GM12865 (cell line): ENCODE data around the gene SNAP25.

Experiments
- DNase-seq: peaks from one replicate; pipeline ENCODE4 v3.0.0; 2010; ENCODE audit warnings: low read depth
- H3K4me3 ChIP-seq: 2 replicates; pipeline ENCODE4 v1.5.1; 2011; ENCODE audit warnings: mild to moderate bottlenecking, low read depth, low read length, control low read depth
- CTCF ChIP-seq: IDR thresholded peaks from 2 replicates; pipeline ENCODE4 v1.5.1; 2011; ENCODE audit warnings: low read length, control low read depth, low read depth, inconsistent platforms; ENCODE audit not compliant: insufficient read depth; ENCODE audit errors: missing control alignments

Gene SNAP25

DNA sequence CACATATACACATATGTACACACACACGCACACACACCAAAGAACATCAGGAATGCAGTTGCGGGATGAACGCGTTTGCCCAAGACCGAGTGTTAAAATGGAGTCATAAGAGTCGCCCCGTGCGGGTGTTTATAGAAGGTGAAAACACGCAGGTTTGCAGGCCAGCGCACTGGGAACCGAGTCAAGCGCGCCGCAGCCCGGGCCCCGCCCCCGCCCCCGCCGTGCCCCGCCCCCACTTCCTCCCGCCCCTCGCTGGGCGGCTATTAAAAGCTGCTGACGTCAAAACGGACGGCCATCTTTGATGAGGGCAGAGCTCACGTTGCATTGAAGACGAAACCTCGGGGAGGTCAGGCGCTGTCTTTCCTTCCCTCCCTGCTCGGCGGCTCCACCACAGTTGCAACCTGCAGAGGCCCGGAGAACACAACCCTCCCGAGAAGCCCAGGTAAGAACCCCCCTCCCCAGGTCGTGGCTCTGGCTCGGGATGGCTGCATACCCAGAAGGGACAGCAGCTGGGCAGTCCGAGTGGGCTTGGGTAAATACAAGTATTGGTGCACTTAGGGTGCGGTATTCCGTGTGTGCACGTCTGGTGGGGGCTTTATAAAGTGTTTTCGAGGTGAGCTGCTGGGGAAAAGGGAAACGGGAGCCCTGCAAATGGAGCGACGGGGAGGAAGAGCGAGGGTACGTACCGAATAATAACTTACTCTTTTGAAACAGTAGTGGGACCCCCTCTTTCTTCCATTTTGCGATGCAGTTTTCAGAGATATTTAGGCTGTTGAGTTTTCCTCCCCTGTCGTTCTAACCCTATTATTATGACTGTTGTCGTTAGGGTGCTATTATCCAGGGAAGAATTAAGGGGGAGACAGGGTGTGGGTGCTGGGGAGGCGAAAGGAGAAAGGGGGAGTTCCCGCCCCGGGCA is at the start of gene SNAP25:
TSS of gene SNAP25 (plus strand) at position 295 of the 916 bp plus-strand sequence. CDS start 56,662 bp downstream, outside the sequence.
- DNase-seq: peak; percentile 46
- H3K4me3 ChIP-seq: no peak within 1 kb of the TSS
- no peak for TF ChIP-seq CTCF

DNA sequence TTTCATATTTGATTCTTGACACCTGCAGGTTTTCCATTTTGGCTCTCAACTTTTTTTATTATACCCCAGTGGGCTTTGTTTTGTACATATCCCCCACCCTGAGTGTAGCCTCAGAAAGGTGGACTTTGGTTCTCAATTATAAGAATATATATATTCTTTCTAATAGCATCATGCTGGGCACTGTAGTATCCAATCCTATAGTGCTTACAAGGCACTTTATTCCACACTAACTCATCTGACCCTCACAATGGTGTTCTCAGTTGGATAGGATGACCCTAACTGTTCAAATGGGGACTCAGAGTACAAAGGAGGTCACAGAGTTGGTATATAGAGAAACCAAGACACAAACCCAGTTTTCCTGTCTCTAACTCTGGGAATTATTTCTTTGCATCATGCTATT is 48.9 kb upstream of the SNAP25 start:
- no peak for TF ChIP-seq CTCF
- H3K4me3 ChIP-seq: no peak overlapping the region
- DNase-seq: no peak

GRCh38 chr20:10170261-10170660 is 48.4 kb upstream of the SNAP25 start:
- no peak for DNase-seq
- no peak overlapping the region for H3K4me3 ChIP-seq
- no peak for TF ChIP-seq CTCF

- H3K4me3 ChIP-seq: no peak overlapping the region
- no peak for TF ChIP-seq CTCF
- no peak for DNase-seq
Observed at GRCh38 chr20:10171864-10172751, 46.5 kb upstream of the SNAP25 start.

- no peak for DNase-seq
- TF ChIP-seq CTCF: no peak
- H3K4me3 ChIP-seq: no peak overlapping the region
Observed at GRCh38 chr20:10172998-10173655, 45.5 kb upstream of the SNAP25 start.

DNA sequence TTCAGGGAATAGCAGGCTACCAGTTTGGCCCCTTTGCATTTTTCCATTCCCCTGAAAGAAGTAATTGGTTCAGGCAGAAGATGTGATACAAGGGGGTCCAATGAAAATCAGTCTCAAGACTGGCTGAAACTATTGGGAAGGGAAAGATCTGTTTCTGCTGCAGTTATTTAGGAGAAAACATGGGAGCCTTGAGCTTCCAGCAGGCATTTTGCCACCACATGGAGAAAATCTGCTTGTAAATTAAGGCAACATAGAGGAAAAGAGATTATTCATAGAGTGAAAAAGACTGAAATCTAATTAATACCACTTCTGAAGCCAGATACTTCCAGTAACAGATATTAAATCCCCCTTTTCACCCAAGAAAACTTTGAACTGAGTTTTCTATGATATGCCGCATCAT is 44.2 kb upstream of the SNAP25 start:
- DNase-seq: no peak
- no peak overlapping the region for H3K4me3 ChIP-seq
- TF ChIP-seq CTCF: no peak
